Occipital lobe (tissue), 2 donors: ENCODE measurements around the gene ONECUT3. TPM values are rescaled to one million over a fixed set of nuclear protein-coding genes. Genes with fewer than 3 reads are reported as not detected.
"Not testable (repeated sequence)": the region's sequence is repeated elsewhere in the genome, so short reads cannot be mapped to it uniquely, and the experiment has no call there.

Experiments used
- DNase-seq: peaks from one replicate; lab custom pipeline; 2025; lab: John Stamatoyannopoulos, UW
- total RNA-seq: library from RNA; depleted of rRNA; stranded (reverse); fragments of >200 nt; gene quantifications from one replicate; pipeline ENCODE4 v1.2.3, GENCODE V29; 2014

ONECUT3 gene
- total RNA-seq, 1 donor from 2014 or later: not detected

DNA sequence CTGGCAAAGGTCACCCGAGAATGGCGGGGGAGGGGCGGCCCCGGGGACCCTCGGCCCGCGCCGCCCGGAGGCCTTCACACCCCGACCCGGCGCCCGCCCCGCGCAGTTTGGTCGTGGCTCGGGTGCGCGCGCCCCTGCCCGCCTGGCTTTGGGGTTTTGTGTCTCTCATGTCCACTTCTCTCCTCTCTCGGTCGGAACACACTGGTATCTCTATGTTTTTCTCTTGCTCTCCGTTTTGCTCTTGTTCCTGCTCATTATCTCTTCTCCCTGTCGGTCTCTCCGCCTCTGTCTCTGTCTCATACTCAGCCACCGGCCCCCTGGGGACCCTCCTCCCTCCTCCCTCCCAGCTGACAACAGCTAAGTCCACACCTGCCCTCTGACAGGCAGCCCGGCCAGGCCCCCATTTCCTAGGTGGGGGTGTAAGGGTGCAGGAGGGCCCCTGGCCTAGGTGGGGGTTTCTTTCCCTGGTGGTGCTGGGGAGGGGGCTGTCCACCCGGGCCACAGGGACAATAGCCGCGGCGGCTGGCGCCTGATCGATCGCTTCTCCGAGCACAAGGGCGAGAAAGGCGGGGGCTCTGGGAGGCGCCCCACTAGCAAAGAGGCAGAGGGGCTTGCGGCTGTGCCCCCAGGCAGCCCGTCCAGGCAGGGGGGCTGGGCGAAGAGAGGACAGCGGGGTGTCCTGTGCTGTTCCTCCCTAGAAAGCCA, 2.3 kb downstream of the ONECUT3 start:
- no peak for DNase-seq

DNA sequence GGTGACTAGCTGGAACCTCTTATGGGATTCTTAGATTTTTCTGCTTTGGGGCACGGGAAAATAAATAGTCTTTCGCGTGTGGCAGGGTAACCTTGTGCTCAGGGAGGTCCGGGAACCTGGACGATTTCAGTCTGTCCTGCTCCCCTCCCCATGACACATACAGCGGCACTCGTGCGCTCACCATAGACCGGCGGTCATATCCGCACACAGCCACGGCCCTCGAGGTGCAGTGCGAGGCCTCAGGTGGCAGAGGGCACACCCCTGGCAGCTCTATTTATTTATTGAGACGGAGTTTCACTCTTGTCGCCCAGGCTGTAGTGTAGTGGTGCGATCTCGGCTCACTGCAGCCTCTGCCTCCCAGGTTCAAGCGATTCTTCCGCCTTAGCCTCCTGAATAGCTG, 3.0 kb downstream of the ONECUT3 start:
- no peak for DNase-seq

DNA sequence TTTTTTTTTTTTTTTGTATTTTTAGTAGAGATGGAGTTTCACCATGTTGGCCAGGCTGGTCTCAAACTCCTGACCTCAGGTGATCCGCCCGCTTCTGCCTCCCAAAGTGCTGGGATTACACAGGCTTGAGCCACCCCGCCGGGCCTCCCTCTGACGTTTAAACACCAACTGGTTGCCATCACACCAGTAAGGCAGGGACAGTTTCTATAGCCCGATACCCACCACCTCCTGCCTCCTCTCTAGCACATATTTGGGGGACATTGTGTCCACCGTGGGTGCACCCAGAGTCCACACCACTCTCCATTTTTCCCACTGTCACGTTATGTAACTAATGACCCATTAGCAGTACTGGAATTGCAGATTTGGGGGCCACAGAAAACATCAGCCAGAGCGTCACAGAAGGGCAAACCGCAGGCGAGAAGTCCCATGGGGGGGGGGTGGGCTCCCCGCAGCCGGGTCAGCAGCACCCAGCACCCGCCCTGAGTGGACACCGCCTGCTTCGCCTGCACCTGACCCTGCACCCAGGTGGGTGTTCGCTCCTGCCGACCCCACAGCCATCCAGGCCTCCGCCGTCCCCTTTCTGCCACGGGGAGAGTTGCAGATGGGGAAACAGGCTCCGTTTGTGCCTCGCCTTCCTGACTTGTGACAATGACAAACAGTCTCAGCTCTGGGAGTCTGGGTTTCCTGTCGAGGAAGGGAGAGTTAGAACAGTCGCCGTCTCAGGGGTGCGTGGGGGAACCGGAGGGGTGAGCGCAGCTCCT, 3.6 kb downstream of the ONECUT3 start:
- DNase-seq: no peak

DNA sequence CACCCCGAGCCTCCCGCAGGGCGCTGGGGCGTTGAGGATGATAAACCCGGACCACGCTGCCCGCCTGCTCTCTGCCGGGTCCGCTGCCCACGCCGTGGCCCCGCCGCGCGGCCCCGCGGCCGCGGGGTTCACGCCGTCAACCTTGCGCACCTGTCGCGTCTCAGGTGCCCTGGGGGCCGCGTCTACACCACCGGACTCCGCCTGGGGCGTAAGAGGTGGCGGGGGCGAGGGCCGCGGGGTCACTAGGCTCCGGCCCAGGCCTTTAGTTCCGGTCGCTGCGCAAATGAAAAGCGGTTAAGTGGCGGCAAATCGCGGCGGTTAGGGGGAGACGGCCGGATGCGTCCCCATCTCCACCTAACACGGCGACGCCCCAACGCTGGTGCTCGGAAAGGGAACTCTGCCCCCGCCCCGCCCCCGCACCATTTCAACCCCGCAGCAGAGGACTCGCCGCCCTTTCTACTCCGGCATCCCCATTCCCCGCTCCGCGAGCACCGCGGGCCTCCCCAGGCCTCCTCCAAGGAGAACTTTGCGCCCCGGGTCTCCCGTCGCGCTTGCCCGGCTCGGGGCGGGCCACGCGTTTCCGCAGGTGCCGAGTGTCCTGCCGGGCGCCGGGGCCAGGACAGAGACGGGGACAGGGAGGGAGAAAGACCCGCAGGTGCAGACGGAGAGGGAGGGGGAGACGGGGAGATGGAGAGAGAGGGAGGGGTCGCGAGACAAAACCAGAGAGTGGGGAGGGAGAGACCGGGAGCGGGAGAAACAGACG, 4.3 kb downstream of the ONECUT3 start:
- no peak for DNase-seq

DNA sequence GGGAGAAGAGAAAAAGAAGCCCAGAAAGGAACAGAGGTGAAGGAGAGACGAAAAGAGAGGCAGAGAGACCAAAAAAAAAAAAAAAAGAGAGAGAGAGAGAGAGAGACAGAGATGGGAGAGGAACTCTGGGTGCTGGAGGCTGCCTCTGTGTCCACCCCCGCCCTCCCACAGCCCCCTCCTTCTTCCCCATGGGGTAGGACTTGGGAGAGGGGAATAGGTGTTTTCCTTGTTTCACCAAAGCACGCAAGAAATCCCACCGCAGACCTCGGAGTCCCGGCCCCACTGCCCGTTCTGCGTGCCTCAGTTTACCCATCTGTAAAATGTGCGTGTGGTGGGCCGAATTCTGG, 4.9 kb downstream of the ONECUT3 start:
- no peak for DNase-seq

DNA sequence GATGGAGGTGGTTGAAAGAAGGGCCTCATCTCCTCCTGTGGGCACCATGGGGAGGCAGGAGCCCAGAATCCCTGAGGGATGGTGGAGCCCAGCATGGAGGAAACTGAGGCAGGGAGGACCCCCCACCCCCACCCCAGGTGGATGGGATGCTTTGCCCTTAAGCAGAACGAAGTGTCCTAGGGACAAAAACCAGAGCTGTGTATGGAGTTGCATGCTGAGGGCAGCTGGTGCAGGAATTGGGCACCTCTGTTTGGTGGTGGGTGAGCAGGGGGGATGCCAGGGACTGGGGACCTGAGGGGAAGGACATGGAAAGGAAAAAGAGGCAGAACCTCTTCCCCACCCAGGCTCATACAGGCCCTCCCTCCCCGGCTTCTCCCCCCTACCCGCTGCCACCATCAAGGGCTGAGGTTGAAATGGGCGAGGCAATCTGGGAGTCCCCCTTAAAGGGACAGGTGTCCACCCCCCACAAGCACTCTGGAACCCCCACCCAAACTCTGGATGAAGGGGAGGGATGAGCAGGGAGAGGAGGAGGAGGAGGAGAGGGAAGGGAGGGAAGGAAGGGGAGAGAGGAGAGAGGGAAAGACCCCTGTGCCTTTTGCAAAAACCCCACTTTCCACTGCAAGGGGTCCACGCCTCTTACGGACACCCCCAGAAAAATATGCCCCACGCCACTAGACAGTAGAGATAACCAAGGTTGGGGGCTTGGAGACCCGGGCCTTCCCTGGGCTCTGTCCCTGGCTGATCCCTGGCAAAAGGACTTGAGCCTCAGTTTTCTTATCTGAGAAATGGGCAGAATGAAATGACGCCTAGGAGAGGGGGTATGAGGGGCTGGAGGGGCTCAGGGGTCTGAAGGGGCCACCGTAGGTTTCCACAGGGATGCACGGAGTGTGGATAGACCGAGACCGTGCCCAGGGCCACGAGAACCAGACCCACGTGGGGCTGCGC, 5.9 kb downstream of the ONECUT3 start:
- no peak for DNase-seq

DNA sequence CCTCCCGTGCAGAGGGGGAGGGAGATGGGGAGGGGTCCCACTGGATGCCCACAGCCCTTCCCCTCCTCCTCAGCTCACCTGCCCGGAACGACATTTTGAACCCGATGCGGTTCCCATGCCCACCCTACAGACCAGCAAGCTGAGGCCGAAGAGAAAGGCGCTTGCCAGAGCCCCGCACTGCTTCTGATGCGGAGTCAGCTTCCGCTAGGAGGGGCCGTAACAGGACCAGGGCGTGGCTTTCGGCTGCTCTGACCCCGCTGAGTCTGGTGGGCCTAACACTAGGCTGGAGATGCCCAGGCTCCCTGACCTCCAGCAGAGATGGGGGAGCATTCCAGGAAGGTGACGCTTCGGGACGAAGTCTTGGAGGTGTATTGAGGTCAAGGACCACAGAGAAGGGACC, 6.7 kb downstream of the ONECUT3 start:
- no peak for DNase-seq

DNA sequence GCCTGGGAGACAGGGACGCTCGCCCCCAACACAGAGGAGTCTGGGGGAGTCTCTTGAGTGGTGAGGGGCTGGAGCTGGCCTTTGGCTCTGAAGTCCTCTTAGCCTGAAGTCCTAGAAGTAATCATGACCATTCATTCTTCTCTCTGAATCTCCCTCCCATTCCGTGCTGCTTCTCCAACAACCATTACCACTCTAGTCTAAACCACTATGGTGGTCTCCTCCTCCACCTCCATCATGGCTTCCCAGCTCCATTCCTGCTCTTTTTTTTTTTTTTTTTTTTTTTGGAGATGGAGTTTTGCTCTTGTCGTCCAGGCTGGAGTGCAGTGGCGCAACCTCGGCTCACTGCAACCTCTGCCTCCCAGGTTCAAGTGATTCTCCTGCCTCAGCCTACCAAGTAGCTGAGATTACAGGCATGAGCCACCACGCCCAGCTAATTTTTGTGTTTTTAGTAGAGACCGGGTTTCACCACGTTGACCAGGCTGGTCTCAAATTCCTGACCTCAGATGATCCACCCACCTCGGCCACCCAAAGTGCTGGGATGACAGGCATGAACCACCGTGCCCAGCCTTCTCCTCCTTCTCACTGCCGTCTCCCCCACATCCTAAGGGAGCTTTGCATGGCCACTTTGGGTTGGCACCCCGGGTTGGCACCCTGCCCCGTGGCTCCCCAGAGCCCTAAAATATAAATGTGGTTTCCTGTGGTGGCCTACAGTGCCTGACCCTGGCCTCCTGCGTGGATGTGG, 7.7 kb downstream of the ONECUT3 start:
- not testable (repeated sequence) for DNase-seq

DNA sequence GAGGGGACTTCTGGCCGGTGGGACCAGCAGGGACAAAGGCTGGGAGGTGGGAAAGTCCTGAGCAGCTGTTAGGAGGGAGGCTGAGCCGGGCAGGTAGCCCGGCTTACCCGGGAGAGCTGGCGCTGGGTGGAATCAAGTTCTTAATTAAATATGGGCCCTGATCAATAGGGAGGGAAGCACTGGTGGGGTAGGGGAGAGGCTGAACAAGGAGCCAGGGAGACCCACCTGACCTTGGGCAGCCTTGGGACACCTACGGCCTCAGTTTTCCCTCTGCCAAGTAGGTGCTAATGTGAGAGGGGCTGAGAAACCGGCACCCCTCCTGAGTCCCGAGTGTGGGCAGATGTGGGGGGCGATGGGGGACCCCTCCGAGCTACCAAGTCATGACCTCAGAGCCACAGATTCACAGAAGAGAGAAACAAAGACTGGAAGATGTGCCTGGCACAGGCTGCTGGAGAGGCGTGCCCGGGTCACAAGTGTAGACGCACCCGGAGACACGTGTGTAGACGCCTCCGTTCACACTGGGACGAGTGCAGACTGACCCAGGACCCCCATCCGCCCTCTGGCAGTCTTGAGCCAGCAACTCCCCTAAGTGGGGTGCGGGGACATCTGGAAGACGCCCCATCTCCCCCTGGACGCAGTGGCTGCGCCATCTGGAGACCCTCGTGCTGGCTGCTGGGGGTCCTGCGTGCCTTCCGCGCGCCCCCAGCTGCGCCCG, 8.4 kb downstream of the ONECUT3 start:
- DNase-seq: no peak

DNA sequence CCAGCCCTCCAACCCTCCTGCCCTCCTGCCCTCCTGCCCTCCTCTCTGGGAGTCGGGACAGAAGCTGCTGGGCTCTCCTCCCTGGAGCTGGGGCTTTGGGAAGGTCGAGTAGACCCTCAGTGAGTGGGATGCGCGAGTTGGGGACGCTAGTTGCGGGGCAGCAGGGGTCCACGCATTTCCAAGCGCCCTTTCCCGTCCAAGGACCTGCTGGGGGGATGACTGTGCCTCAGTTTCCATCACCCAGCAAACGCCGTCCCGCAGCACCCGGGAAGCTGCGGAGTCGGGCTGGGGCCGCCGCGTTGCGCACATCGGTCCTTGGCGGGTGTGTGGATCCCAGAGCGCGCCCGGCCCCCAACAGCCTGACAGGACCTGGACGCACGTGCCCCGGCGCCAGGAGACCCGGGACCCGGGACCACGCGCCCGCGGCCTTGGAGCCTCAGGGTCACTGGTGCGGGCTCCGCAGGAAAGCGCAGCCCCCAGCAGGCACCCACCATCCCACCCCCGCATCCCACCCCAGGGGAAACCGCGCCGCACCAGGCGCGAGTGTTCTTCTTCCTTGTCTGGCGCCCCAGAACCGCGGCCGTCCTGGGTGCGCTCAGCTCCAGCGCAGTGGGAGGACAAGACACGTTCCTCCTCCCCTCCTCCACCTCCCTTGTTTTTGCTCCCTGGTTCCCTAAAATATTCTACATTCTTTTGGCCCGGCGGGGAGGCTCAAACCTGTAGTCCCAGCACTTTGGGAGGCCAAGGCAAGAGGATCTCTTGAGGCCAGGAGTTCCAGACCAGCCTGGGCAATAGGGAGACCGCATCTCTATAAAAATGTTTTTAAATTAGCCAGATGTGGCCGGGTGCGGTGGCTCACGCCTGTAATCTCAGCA, 9.2 kb downstream of the ONECUT3 start:
- no peak for DNase-seq

DNA sequence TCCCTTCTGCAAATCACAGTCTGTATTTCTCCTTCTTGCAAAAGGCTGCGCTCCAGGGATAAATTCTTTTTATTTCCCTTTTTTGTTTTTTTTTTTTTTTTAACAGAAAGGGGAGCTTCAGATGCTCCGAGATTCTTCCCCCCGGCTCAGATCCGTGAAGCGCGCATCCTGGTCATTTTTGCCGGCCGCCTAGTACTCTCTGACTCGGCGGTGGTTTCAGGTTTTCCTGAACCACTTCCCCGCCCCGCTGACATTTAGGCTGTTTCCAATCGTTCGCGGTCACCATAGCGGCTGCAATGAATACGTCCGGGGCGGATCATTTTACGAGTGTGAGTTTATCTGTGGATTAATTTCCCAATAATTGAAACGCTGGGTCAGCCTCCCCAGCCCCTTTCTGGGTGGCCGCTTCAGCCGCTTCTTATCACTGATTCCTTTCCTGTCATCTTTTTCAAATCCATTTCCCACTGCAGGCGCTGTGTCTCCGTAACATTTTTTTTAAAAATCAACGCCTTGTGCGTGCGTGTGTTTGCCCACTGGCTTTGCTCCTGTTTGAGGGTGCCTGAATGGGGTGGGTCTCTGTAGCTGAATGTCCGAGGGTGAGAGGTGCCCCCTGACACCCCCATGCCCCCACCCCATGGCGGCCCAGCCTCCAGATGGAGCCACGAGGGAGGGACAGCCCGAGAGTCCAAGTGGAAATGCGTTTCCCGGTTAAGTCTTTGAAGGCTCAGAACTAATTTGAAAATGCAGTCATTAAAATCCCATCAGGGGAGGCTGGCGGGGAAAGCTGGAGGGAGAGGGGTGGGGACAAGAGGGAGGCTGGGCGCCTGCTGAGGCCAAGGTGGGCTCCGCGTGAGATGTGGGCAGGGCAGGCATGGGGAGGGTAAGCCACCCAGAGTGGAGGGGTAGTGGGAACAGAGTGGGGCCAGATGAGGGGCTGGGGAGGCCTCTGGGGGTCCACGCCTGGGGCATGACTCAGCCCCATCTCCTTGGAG, 10.6 kb downstream of the ONECUT3 start:
- no peak for DNase-seq

DNA sequence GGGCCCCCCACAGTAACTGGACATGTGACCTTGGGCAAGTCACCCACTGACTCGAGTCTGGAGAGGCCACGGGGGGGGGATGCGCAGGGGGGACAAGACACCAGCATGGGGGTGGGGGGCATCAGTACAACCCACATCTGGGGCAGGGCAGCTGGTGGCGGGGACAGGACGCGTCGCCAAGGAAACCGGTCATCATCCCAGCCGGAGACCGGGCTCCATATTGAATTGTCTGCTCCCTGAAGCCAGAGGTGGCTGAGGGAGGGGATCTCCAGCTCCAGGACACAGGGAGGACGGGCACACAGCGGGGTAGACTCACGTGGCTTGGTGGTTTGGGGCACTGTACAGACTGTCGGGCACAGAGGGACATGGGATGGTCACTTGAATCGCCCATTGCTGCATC, 11.4 kb downstream of the ONECUT3 start:
- no peak for DNase-seq

DNA sequence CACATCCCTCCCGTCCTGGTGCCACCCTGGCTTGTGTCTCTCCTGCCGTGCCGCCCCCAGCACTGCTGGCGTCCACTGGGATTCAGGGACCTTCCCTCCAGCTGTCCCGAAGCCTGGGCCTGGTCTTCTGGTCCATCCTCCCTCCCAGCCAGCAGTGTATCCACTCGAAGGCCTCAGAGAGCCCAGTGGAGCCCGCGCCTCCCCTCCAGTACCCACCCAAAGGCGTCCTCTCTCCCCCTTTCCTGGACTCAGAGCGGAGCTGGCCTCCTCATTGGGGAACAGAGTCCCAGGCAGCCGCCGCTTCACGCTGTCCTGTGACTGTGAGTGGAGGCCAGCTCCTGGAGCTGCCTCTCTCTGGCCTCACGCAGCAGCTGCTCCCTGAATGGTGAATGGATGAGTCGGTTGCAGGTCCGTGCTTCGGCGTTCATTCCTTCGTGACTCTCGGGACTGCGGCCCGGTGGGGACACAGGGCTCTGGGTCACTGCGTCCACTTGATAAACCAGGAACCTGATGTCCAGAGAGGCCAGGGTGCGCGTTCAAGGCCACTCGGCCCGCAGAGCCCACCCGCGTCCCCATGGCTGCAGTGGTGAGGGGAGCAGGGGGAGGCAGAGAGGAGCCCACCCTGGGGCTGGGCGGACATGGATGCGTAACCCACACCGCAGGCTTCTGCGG, 12.1 kb downstream of the ONECUT3 start:
- no peak for DNase-seq

DNA sequence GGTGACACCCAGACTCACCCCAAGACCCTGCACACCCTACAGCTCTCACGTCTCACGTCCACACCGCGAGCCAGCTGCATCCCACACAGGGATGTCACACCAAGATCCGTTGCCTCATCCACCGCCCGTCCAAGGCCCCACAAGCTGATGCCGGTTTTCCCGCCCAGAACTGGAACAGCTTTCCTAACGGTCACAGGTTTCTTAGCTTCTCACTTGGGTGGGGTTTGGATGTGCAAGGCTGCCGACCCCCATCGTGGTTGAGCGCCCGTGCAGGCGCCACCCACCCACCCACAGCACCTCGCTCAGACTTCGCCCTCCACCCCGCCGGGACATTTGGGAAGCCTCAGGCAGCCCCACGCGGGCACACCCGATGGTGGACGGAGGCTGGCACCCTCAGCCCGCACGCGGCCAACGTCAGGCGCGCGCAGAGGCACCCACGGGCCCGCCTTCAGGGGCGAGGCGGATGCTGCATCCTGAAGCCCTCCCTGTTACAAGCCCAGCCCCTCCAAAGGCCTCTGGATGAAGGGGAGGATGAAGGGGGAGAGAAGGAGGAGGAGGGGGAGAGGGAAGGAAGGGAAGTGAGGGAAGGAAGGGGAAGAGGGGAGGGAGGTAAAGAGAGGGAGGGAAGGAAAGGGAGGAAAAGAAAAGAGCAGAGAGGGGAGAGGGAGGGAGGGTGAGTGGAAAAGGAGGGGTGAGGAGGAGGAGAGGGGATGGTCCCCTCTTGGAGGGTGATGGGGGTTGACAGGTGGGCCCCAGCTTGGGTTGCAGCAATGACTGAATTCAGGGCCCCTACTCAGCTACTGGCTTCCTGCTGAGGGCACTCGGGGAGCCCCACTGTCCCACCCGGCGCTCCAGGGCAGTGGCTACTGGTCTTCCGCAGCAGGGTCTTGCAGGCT, 12.8 kb downstream of the ONECUT3 start:
- DNase-seq: no peak

DNA sequence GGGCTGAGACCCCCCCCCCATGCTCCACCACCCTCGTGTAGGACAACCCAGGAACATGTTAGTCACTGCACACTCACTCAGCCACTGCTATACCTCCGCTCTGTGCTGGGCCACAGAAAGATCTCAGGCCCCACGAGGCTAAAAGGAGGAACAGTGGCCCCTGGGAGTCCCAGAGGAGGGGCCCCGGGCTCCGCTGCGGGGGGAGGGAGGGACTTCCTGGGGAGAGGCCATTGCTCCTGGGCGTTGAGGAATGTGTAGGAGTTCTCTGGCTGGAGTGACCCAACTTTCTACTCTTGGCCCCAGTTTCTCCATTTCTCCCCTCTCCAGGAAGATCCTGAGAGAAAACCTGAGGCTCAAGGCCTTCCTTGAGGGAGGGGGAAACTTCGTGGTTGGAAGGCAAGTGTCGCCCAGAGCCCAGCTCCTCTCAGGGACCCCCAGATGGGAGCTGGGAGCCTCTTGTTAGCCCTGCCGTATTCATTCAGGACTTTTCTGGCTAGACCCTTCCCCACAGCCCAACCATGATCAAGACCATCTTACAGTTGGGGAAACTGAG, 13.6 kb downstream of the ONECUT3 start:
- DNase-seq: no peak

DNA sequence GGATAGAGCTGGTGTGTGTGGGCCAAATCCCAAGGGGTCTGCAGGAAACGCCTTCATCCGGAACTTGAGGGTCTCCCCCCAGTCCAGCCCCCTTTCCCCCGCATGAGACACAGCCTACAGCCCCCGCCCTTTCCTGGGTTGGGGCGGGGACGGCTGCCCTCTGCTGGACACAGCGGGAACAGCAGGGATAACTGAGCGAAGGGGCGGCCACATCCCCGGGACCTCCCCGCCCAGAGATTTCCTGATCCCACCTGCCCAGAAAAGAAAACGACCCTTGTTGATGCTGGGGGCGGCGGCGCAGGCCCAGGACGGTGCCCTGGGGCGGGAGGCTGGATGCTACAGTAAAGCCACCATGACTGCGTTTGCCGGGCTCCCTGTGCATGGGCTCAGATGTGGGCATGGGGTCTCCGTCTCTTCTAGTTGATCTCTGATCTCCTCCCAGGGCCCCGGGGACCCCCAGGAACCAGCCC, 14.2 kb downstream of the ONECUT3 start:
- DNase-seq: no peak
